Activated CD4-positive, alpha-beta T cell treated with anti-CD3 and anti-CD28 coated beads for 48 hours (primary cell): ENCODE data around the gene DMGDH.
"Not testable (repeated sequence)": the region's sequence is repeated elsewhere in the genome, so short reads cannot be mapped to it uniquely, and the experiment has no call there.

ENCODE experiments used
- DNase-seq: peaks from one replicate; pipeline ENCODE4 v3.0.0-alpha.2; 2020

The DMGDH gene

GRCh38 chr5:79008362-79008761 lies 61.1 kb downstream of the DMGDH start:
- DNase-seq, result no peak

- no peak for DNase-seq
Observed at GRCh38 chr5:79007872-79008271, 61.6 kb downstream of the DMGDH start.

- no peak for DNase-seq
Observed at GRCh38 chr5:79005936-79006631, 63.4 kb downstream of the DMGDH start.

- DNase-seq, result no peak
Observed at GRCh38 chr5:79005151-79005550, 64.3 kb downstream of the DMGDH start.

DNA sequence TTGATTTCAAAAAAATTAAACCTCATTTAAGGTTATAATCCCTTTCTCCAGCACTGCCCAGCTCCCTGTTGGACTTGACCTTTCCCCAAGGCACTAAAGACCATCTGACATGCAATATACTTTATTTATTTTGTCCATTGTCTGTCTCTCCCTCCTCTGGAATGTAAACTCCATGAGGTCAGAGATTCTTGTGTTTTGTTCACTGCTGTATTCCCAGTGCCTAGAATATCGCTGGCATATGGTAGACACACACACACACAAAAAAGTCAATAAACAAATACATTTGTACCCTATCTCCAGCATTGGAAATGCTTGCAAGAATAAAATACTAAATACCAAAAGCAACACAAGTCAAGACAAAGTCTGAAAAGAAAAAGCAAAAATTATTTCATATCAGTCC lies 67.1 kb downstream of the DMGDH start:
- DNase-seq, result no peak

DNA sequence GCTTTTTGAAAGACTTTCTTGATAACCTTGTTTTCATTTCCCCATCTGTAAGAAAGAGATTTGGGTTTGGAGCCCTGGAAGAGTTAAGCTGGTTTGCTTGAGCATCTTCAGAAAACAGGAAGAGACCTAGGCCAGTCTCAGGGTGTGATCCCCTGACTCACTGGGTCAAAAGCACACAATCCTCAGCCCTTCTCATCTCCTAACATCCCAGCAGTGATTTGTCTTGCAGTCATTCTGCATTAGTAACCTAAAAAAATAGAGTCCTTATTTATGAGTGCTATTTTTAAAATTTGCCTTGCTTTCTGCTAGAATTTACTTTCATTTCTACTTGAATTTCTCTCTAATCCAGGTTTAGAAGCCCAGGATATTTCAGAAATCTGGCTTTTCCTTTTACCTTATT lies 68.0 kb downstream of the DMGDH start:
- DNase-seq, result no peak

DNA sequence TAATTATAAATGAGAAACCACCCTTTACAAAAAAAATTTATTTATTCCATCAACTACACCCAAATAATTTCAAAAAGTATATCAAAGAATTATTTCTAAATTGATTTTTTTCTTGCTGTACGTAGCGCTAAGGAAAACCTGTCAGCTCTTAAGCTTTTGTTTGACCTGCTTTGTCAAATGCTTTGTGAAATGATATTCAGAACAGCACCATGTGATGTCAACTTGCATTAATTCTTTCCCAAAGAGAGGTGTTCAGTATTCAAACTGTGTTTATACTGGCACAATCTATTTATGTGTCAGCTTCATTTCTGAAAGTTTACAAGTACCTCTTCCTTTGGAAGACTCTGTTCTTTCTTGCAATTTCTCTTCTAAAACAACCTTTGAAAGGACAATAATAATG lies 72.4 kb downstream of the DMGDH start:
- no peak for DNase-seq

DNA sequence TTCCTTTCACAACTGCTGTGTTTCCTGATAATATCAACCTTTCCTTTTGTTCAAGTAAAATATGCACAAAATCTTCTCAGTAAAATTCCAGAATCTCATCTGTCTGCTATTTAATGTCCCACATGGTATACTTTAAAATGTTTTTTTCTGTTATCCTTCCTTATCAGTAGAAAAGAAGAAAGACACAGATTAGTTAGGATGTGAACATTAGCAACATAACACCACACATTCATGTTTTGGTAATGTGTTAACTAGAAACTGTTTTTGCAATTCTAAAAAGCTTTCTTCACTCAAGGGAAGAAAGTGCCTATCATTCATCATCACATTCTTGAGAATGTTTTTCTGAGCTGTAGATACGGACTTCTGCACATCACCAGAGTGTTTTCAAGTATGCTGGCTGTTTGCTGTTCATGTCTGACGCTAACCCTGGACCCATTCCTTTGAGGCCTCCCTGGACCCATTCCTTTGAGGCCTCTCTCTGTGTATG lies 73.9 kb downstream of the DMGDH start:
- no peak for DNase-seq

DNA sequence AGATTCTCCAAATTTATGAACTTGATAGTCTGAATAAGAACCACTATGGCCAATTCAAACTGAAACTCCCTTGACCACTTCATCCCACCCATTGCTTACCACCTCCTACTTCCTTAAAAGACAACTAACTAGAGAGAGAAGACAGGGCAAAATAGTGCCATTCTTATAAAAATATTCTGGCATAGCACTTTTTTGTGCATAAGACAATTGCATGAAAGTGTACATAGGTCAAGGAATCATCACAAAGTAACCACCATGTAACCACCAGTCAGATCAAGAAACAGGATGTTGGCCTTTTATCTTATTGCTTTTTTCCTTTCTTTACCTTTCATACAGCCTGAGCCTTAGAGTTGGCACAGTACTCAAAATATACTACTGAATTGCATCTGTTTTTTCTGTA lies 76.3 kb downstream of the DMGDH start:
- no peak for DNase-seq

DNA sequence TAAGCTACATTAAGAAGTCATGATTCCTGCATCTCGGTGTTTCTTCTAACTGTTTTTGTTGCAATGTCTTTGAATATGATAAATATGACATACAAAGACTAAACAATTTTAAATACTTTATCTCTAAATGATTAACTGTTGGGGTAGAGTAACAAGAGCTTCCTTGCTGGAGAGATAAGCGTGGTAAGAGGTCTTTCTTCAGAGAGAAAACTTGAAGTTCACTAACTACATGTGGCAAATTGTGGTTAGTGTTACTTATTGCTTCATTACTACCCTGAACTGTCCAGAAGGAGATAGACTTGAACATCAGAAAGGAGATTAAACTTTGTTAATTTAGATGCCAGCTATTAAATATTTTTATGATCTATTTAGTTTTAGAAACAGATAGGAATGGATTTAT lies 77.3 kb downstream of the DMGDH start:
- DNase-seq, result no peak

- no peak for DNase-seq
Observed at GRCh38 chr5:78989080-78989479, 80.4 kb downstream of the DMGDH start.

DNA sequence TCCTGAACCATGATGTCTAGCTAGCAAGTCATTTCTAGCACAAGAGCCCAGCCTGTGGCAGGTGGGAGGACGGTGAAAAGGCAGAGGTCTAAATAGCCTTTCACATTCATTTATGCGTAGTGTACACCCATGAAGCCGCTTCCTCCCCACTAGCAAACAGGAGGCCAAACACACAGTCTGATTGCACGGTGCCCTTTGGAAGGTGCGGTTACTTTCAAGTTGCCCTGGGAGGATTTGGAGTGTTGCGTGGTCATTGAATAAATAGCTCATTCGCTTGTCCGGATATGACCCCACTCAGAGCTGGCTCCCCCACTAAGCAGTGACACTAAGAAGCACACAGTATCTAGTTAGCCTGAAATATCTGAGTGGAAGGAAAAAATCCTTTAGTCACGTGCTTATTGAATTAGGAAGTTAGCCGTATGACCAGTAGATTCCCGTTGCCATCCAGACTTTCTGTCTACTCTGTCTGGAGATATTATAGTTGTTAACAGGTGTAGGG lies 83.7 kb downstream of the DMGDH start:
- DNase-seq, result peak; percentile 77

GRCh38 chr5:78985116-78985724 lies 84.3 kb downstream of the DMGDH start, which contains the start of gene ARSB:
TSS of gene ARSB (minus strand) at chr5:78985310. CDS start at chr5:78985248, 62 bp downstream.
- DNase-seq, result peak; percentile 71

- peak; percentile 83 for DNase-seq
Observed at GRCh38 chr5:78984439-78985115, 84.9 kb downstream of the DMGDH start.

DNA sequence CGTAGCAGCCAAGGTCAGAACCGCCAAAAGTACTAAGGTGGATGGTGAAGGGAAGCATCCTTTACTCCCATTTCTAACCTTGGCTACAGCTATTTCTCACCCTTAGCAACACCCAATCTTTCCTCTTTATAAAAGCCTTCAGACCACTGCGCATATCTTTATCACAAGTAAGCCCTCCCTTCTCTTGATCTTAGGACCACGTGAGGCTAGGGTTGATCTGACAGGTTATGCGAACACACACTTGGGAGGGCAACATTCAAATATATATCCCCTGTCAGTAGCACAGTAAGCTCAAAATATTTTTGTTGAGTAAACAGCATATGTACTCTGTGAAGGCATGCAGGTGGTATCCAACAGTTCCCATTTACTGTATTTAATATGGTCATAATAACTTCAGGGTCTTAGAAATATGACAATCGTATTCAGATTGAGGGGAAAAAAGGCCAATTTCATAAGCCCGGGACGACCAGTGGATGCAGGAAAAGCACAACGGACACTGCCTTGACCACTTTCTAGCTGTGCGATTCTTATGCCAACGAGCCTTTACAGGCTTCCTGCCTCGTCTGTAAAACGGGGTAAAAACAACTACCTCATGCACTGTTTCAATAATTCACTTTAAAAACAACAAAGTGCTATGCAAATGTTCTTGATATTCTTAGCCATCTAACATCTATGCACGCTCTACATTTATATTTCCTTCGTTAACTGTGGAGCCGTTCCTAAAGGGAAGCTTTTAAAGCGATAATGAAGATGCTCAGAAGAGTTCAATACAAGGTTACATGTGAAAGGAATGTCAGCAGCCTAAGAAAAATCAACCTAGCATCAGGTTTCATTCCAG lies 85.7 kb downstream of the DMGDH start:
- no peak for DNase-seq

DNA sequence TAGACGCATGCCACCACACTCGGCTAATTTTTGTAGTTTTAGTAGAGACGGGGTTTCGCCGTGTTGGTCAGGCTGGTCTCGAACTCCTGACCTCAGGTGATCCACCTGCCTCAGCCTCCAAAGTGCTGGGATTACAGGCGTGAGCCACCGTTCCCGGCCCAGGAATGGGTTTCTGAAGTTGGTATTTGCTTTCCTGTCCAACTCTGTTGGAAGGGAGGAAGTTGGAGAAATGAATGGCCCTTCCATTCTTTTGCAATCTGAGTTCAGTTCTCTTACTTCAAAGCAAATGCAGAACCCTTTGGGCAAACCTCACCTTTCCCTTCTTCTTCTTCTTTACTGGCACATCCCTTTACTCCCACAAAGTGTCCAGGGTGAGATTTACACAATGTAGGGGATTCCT lies 86.3 kb downstream of the DMGDH start:
- not testable (repeated sequence) for DNase-seq

DNA sequence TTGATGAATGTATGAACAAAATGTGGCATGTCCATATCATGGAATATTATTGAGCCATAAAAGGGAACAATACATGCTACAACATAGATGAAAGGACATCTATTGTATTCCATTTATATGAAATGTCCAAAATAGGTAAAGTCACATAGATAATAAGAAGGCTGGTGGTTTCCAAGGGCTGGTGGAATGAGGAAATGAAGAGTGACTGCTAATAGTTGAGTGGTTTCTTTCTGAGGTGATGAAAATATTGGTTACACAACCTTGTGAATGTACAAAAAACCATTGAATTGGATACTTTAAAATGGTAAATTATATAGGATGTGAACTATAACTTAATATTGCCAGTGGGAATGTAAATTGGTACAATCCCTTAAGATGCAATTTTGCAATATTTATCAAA lies 89.6 kb downstream of the DMGDH start:
- no peak for DNase-seq

DNA sequence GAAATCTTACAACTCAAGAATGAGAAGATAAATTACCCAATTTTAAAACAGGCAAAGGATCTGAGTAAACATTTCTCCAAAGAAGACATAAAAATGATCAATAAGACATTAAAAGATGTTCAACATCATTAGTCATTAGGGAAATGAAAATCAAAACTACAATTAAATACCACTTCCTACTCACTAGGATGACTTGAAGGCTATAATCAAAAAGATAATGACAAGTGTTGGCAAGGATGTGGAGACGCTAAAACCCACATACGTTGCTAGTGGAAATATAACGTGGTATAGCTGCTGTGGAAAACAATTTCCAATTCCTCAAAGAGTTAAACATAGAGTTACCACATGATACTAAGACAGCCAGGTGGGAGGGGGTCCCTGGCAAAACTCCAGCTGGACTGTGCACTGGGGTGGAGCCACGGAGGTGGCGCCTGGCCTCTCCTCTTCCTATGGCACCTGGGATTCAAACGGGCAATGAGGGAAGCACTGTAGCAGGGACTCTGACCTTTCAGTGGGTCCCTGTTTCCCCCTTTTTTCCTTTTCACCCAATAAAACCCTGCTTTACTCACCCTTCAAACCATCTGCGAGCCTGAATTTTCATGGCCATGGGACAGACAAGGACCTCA lies 90.2 kb downstream of the DMGDH start:
- DNase-seq, result no peak

GRCh38 chr5:78975035-78975434 lies 94.4 kb downstream of the DMGDH start:
- no peak for DNase-seq

GRCh38 chr5:78974601-78975000 lies 94.9 kb downstream of the DMGDH start:
- no peak for DNase-seq

DNA sequence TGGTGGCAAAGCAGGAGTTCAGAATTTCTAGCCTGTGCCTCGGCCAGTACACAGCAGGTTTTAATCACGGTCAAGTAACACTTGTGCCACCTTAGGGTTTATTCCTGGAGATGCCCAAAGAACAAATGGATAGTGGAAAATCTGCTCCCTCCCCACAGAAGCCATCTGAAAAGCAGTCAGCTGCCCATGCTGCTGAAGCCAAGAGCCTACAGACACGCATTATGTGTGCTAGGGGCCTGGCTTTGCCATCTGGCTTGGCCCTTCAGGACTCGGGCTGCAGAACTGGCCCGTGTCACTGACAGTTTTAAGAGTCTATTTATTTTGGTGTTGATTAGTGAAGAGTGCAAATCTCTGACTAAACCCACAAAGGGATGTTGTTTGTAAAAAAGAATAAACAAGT lies 95.5 kb downstream of the DMGDH start:
- no peak for DNase-seq

GRCh38 chr5:78972654-78973428 lies 96.6 kb downstream of the DMGDH start:
- DNase-seq, result no peak
